ENCODE measurements around the gene NCSTN. TPM values are rescaled to one million over a fixed set of nuclear protein-coding genes. Genes with fewer than 3 reads are reported as not detected.

NCSTN gene
- total and polyA plus RNA-seq, 4 experiments from 2014 or later, result 62.2 to 93.1 (median 68.0) TPM

DNA sequence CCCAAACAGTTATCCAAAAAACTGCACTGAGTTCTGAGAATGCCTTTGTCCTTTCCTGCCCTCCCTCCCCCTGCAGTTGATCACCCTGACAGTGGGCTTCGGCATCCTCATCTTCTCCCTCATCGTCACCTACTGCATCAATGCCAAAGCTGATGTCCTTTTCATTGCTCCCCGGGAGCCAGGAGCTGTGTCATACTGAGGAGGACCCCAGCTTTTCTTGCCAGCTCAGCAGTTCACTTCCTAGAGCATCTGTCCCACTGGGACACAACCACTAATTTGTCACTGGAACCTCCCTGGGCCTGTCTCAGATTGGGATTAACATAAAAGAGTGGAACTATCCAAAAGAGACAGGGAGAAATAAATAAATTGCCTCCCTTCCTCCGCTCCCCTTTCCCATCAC lies 14.9 kb downstream of the NCSTN start:
- Mint-ChIP-seq H3K36me3 (peaks cover 66 to 73% of the 10 kb centered on the region in 2 donors), H3K27ac (peak overlapping the region in 2 of 7 donors; percentile 49 to 65), H3K9me3 (no peaks in the 10 kb centered on the region), H3K27me3 (no peaks in the 10 kb centered on the region), H3K4me1 (no peaks in the 10 kb centered on the region), H3K4me3 (no peak overlapping the region)
- H3K36me3 ChIP-seq (ENCODE audit: insufficient read depth, low read length), result peaks cover 64% of the 10 kb centered on the region
- no peak overlapping the region for H3K4me3 ChIP-seq (ENCODE audit: low read length in 2 of 2)
- no peaks in the 10 kb centered on the region for H3K4me1 ChIP-seq (ENCODE audit: insufficient read depth, low read length)
- ChIA-PET CTCF (ENCODE audit: partially characterized antibody) (interaction anchor here (0.7 to 9.2 kb wide), 2 partner anchors 19 to 749 kb away, joined by 3 to 77 read pairs; no protein-coding TSS in a partner anchor), POLR2A (ENCODE audit: partially characterized antibody) (interaction anchor here (0.6 kb wide), 1 partner anchor 14 kb away, joined by 3 read pairs; no protein-coding TSS in a partner anchor)
- intact Hi-C loops (cut with micrococcal nuclease), result no loop called here
- no peak overlapping the region for H3K27ac ChIP-seq (ENCODE audit: low read depth, low read length)
- H3K27me3 ChIP-seq (ENCODE audit: insufficient read depth, low read length), result no peaks in the 10 kb centered on the region
- DNase-seq, result no peak
- no peaks in the 10 kb centered on the region for H3K9me3 ChIP-seq (ENCODE audit: control insufficient read depth in 1 of 2, low read length in 2 of 2)

DNA sequence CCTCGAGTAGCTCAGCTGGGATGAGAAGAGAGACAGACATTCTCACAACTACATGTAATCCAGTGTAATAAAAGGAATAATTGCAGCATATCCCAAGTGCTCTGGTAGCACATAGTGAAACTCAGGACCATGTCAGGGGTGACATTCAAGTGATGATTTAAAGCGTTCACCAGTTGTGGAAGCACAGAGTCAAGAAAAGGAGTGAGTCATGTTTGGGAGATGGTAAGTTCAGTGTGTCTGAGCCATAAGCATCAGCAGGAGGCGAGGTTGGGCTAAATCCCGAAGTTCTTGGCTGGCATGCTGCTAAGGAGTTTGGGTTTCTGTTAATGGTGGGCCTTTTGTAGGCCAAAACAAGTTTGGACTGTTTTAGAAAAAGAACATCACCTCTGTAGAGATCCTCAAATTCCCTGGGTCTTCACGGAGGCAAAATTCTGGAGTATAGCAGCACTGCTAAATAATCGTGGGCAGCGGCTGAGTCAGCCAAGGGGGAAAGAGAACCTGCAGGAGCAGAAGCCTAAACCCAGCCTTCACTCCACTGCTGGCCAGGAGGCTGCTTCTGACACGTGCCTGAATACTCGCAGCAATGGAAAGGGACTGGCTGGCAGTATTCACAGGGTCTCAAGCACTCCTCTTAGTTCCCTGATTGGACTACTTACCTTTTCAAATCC lies 16.5 kb downstream of the NCSTN start:
- H3K27ac ChIP-seq (ENCODE audit: low read depth, low read length), result no peak overlapping the region
- H3K4me3 ChIP-seq (ENCODE audit: low read length in 2 of 2), result no peak overlapping the region
- H3K36me3 ChIP-seq (ENCODE audit: insufficient read depth, low read length), result peaks cover 48% of the 10 kb centered on the region
- ChIA-PET CTCF (ENCODE audit: partially characterized antibody) (no interaction called here), POLR2A (ENCODE audit: partially characterized antibody) (no interaction called here)
- Mint-ChIP-seq H3K27me3 (no peaks in the 10 kb centered on the region), H3K27ac (no peak overlapping the region), H3K4me1 (peaks cover 0 to 5% (median 4%) of the 10 kb centered on the region in 4 donors), H3K4me3 (no peak overlapping the region), H3K9me3 (no peaks in the 10 kb centered on the region), H3K36me3 (peaks cover 51 to 57% of the 10 kb centered on the region in 2 donors)
- no peaks in the 10 kb centered on the region for H3K4me1 ChIP-seq (ENCODE audit: insufficient read depth, low read length)
- intact Hi-C loops (cut with micrococcal nuclease), result no loop called here
- no peaks in the 10 kb centered on the region for H3K9me3 ChIP-seq (ENCODE audit: control insufficient read depth in 1 of 2, low read length in 2 of 2)
- H3K27me3 ChIP-seq (ENCODE audit: insufficient read depth, low read length), result no peaks in the 10 kb centered on the region
- no peak for DNase-seq

- CTCF ChIA-PET (ENCODE audit: partially characterized antibody), result no interaction called here
- Mint-ChIP-seq H3K36me3 (peaks cover 46 to 52% of the 10 kb centered on the region in 2 donors), H3K4me1 (peaks cover 0 to 5% (median 4%) of the 10 kb centered on the region in 4 donors), H3K9me3 (no peaks in the 10 kb centered on the region), H3K27me3 (no peaks in the 10 kb centered on the region), H3K27ac (peak overlapping the region in 2 of 7 donors; percentile 44 to 52), H3K4me3 (no peak overlapping the region)
- intact Hi-C loops (cut with micrococcal nuclease), result no loop called here
- DNase-seq, result no peak
- Histone ChIP-seq H3K9me3 (ENCODE audit: control insufficient read depth in 1 of 2, low read length in 2 of 2) (no peaks in the 10 kb centered on the region), H3K27ac (ENCODE audit: low read depth, low read length) (no peak overlapping the region), H3K4me3 (ENCODE audit: low read length in 2 of 2) (no peak overlapping the region), H3K27me3 (ENCODE audit: insufficient read depth, low read length) (no peaks in the 10 kb centered on the region), H3K36me3 (ENCODE audit: insufficient read depth, low read length) (peaks cover 43% of the 10 kb centered on the region), H3K4me1 (ENCODE audit: insufficient read depth, low read length) (no peaks in the 10 kb centered on the region)
- POLR2A ChIA-PET (ENCODE audit: partially characterized antibody), result no interaction called here
These were observed 17.1 kb downstream of the NCSTN start for GRCh38 chr1:160360227-160360695.

DNA sequence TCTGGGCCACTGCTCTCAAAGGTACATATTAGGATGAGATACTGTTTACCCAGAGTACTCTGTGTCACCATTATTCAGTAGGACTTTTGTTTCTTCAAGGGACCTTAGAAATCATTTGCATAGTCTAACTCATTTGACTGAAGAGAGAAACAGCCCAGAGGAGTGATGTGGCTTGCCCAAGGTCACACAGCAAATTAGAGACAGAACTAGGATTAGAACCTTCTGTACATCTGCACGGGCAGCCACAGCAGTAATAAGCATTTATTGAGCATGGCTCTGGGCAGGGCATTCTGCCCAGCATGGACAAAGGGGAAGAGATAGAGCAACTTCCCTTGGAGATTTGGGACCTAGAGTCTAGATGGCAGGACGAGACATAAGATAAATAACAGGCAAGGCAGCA lies 18.0 kb downstream of the NCSTN start:
- Histone ChIP-seq H3K4me3 (ENCODE audit: low read length in 2 of 2) (no peak overlapping the region), H3K9me3 (ENCODE audit: control insufficient read depth in 1 of 2, low read length in 2 of 2) (no peaks in the 10 kb centered on the region), H3K36me3 (ENCODE audit: insufficient read depth, low read length) (peaks cover 33% of the 10 kb centered on the region), H3K27ac (ENCODE audit: low read depth, low read length) (no peak overlapping the region), H3K27me3 (ENCODE audit: insufficient read depth, low read length) (no peaks in the 10 kb centered on the region), H3K4me1 (ENCODE audit: insufficient read depth, low read length) (no peaks in the 10 kb centered on the region)
- ChIA-PET CTCF (ENCODE audit: partially characterized antibody) (no interaction called here), POLR2A (ENCODE audit: partially characterized antibody) (no interaction called here)
- intact Hi-C loops (cut with micrococcal nuclease), result no loop called here
- Mint-ChIP-seq H3K27me3 (no peaks in the 10 kb centered on the region), H3K9me3 (no peaks in the 10 kb centered on the region), H3K36me3 (peaks cover 40 to 42% of the 10 kb centered on the region in 2 donors), H3K4me3 (no peak overlapping the region), H3K27ac (peak overlapping the region in 2 of 7 donors; percentile 4 to 43), H3K4me1 (peaks cover 0 to 5% (median 4%) of the 10 kb centered on the region in 4 donors)
- DNase-seq, result no peak

DNA sequence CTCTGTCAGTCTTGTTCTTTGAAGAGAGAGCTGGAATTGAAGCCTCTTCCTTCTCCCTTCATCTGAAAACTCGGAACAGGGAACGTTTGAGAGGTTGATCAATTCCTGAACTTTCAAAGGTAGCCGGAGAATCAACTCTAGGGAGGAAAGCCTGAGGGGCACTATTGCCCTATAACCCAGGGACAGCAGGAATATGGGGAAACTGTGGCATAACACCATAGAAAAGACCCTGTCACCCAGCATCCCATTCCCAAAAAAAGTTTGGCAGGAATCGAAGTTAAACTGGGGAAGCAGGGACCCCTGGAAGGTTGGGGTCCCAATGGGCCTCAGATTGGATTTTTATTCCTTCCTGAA lies 18.6 kb downstream of the NCSTN start:
- Histone ChIP-seq H3K9me3 (ENCODE audit: control insufficient read depth in 1 of 2, low read length in 2 of 2) (no peaks in the 10 kb centered on the region), H3K4me1 (ENCODE audit: insufficient read depth, low read length) (no peaks in the 10 kb centered on the region), H3K4me3 (ENCODE audit: low read length in 2 of 2) (no peak overlapping the region), H3K36me3 (ENCODE audit: insufficient read depth, low read length) (peaks cover 27% of the 10 kb centered on the region), H3K27ac (ENCODE audit: low read depth, low read length) (no peak overlapping the region), H3K27me3 (ENCODE audit: insufficient read depth, low read length) (no peaks in the 10 kb centered on the region)
- CTCF ChIA-PET (ENCODE audit: partially characterized antibody), result interaction anchor here (1.2 to 1.9 kb wide), 2 partner anchors 15 to 261 kb away, joined by 4 to 10 read pairs; no protein-coding TSS in a partner anchor
- POLR2A ChIA-PET (ENCODE audit: partially characterized antibody), result interaction anchor here (0.6 to 1.1 kb wide), 2 partner anchors 18 to 114 kb away, joined by 3 to 4 read pairs; no protein-coding TSS in a partner anchor
- DNase-seq, result no peak
- intact Hi-C loops (cut with micrococcal nuclease), result no loop called here
- Mint-ChIP-seq H3K4me1 (peaks cover 0 to 5% (median 4%) of the 10 kb centered on the region in 4 donors), H3K27me3 (no peaks in the 10 kb centered on the region), H3K27ac (peak overlapping the region in 1 of 7 donors; percentile 35), H3K9me3 (no peaks in the 10 kb centered on the region), H3K36me3 (peaks cover 34 to 36% of the 10 kb centered on the region in 2 donors), H3K4me3 (no peak overlapping the region)

- no peaks in the 10 kb centered on the region for H3K4me1 ChIP-seq (ENCODE audit: insufficient read depth, low read length)
- ChIA-PET POLR2A (ENCODE audit: partially characterized antibody) (interaction anchor here (0.6 to 1.1 kb wide), 2 partner anchors 19 to 115 kb away, joined by 3 to 4 read pairs; no protein-coding TSS in a partner anchor), CTCF (ENCODE audit: partially characterized antibody) (interaction anchor here (1.2 to 1.9 kb wide), 3 partner anchors 9 to 262 kb away, joined by 4 to 10 read pairs (median 5); no protein-coding TSS in a partner anchor)
- H3K27me3 ChIP-seq (ENCODE audit: insufficient read depth, low read length), result no peaks in the 10 kb centered on the region
- DNase-seq, result no peak
- H3K4me3 ChIP-seq (ENCODE audit: low read length in 2 of 2), result no peak overlapping the region
- Mint-ChIP-seq H3K36me3 (peaks cover 28 to 31% of the 10 kb centered on the region in 2 donors), H3K4me1 (peaks cover 0 to 5% (median 4%) of the 10 kb centered on the region in 4 donors), H3K27me3 (no peaks in the 10 kb centered on the region), H3K9me3 (no peaks in the 10 kb centered on the region), H3K27ac (peak overlapping the region in 6 of 7 donors; percentile 20 to 85 (median 46)), H3K4me3 (no peak overlapping the region)
- intact Hi-C loops (cut with micrococcal nuclease), result no loop called here
- peaks cover 22% of the 10 kb centered on the region for H3K36me3 ChIP-seq (ENCODE audit: insufficient read depth, low read length)
- no peak overlapping the region for H3K27ac ChIP-seq (ENCODE audit: low read depth, low read length)
- no peaks in the 10 kb centered on the region for H3K9me3 ChIP-seq (ENCODE audit: control insufficient read depth in 1 of 2, low read length in 2 of 2)
These were observed 19.2 kb downstream of the NCSTN start for GRCh38 chr1:160362168-160362957.

DNA sequence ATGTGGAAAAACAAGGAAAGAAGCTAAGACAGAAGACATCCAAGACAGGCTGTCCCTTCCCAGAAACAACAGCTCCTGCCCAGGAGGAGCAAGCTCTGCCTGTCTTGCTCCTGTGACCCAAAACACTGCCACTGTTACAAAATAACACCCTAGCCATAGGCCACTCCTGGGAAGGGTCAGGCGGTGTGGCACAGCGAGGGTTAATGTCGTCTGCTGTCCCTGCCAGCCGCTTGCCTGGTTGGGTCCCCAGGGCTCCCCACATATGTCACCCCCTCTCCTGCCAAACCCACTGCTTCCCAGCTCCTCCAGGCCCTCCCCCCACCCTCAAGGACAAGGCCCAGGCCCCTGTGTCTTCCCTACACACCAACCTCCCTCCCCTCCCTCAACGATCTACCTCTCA lies 19.8 kb downstream of the NCSTN start:
- Histone ChIP-seq H3K9me3 (ENCODE audit: control insufficient read depth in 1 of 2, low read length in 2 of 2) (no peaks in the 10 kb centered on the region), H3K27ac (ENCODE audit: low read depth, low read length) (no peak overlapping the region), H3K36me3 (ENCODE audit: insufficient read depth, low read length) (peaks cover 16% of the 10 kb centered on the region), H3K27me3 (ENCODE audit: insufficient read depth, low read length) (no peaks in the 10 kb centered on the region), H3K4me1 (ENCODE audit: insufficient read depth, low read length) (no peaks in the 10 kb centered on the region), H3K4me3 (ENCODE audit: low read length in 2 of 2) (no peak overlapping the region)
- H3K4me1 Mint-ChIP-seq, result peaks cover 0 to 5% (median 4%) of the 10 kb centered on the region in 4 donors
- POLR2A ChIA-PET (ENCODE audit: partially characterized antibody), result no interaction called here
- CTCF ChIA-PET (ENCODE audit: partially characterized antibody), result interaction anchor here (1.5 to 1.9 kb wide), 2 partner anchors 10 to 14 kb away, joined by 5 to 10 read pairs; no protein-coding TSS in a partner anchor
- no peaks in the 10 kb centered on the region for H3K9me3 Mint-ChIP-seq
- H3K36me3 Mint-ChIP-seq, result peaks cover 23 to 25% of the 10 kb centered on the region in 2 donors
- H3K27ac Mint-ChIP-seq, result peak overlapping the region in 6 of 7 donors; percentile 14 to 81 (median 42)
- DNase-seq, result no peak
- intact Hi-C loops (cut with micrococcal nuclease), result no loop called here
- no peak overlapping the region for H3K4me3 Mint-ChIP-seq
- no peaks in the 10 kb centered on the region for H3K27me3 Mint-ChIP-seq

Measured in CD4-positive, alpha-beta memory T cell (primary cell).